H1 (cell line): Measurements from ENCODE around the gene KDELR1. TPM values are rescaled to one million over a fixed set of nuclear protein-coding genes. Genes with fewer than 3 reads are reported as not detected.

ENCODE experiments used
- CTCF ChIA-PET: fragments of 300-600 bp; sonication (Branson Sonifier 250); formaldehyde crosslinking; loops from one replicate; lab custom pipeline; 2021; ENCODE audit not compliant: partially characterized antibody; lab: Charles Lee
- POLR2A ChIA-PET: fragments of 300-600 bp; sonication (Branson Sonifier 250); formaldehyde crosslinking; loops from one replicate; lab custom pipeline; 2021; ENCODE audit warnings: inconsistent platforms; ENCODE audit not compliant: partially characterized antibody; lab: Charles Lee
- DNase-seq, 2 experiments: peaks; one replicate each; pipeline versions ENCODE4 v3.0.0 to v3.0.0-alpha.2; 2010 to 2022; ENCODE audit warnings: low spot score in 2 of 2, low read depth in 1 of 2, mixed read lengths in 1 of 2
- FAIRE-seq: peaks from 2 replicates; lab custom pipeline; 2011; peaks lifted over from hg19 to GRCh38; lab: Jason Lieb, UNC
- H2AFZ ChIP-seq: 2 replicates; pipeline ENCODE4 v1.8.1; 2012; ENCODE audit warnings: low read length, inconsistent platforms
- H2AK5ac ChIP-seq: 2 replicates; pipeline ENCODE4 v1.6.1; 2013; ENCODE audit warnings: low read depth, low read length
- H2BK120ac ChIP-seq: replicated peaks from 2 replicates; pipeline ENCODE3; 2013; ENCODE audit warnings: low read depth, low read length, inconsistent platforms
- H2BK12ac ChIP-seq: 2 replicates; pipeline ENCODE4 v1.6.1; 2013; ENCODE audit warnings: low read depth, low read length
- H2BK15ac ChIP-seq: 2 replicates; pipeline ENCODE4 v1.6.1; 2013; ENCODE audit warnings: low read length
- H2BK20ac ChIP-seq: 2 replicates; pipeline ENCODE4 v1.6.1; 2013; ENCODE audit warnings: low read length
- H2BK5ac ChIP-seq: 2 replicates; pipeline ENCODE4 v1.6.1; 2013; ENCODE audit warnings: low read depth, low read length
- H3K14ac ChIP-seq: 2 replicates; pipeline ENCODE4 v1.6.1; 2013; ENCODE audit warnings: inconsistent platforms; ENCODE audit not compliant: insufficient read length
- H3K18ac ChIP-seq: 2 replicates; pipeline ENCODE4 v1.6.1; 2013; ENCODE audit warnings: low read length; ENCODE audit errors: extremely low read depth
- H3K23ac ChIP-seq: 2 replicates; pipeline ENCODE4 v1.6.1; 2013; ENCODE audit warnings: inconsistent platforms; ENCODE audit not compliant: insufficient read length
- H3K23me2 ChIP-seq: 2 replicates; pipeline ENCODE4 v1.6.1; 2013; ENCODE audit warnings: low read depth, low read length
- H3K27ac ChIP-seq: 2 replicates; pipeline ENCODE4 v1.6.1; 2011; ENCODE audit warnings: low read depth, low read length, inconsistent platforms
- H3K27me3 ChIP-seq, 4 experiments: replicated peaks in 1 of 4; 1 replicate in 1 of 4; 2 replicates in 3 of 4; pipeline versions ENCODE4 v1.6.1 to v1.8.1; 2011 to 2013; ENCODE audit warnings: low read length in 3 of 4, mild to moderate bottlenecking in 3 of 4, inconsistent platforms in 2 of 4, mixed read lengths in 2 of 4, moderate library complexity in 1 of 4; ENCODE audit not compliant: control insufficient read depth in 3 of 4, insufficient read depth in 3 of 4; ENCODE audit errors: extremely low read depth in 1 of 4
- H3K36me3 ChIP-seq, 4 experiments: 2 replicates each; pipeline versions ENCODE4 v1.6.1 to v1.8.1; 2011 to 2013; ENCODE audit warnings: mild to moderate bottlenecking in 4 of 4, low read length in 3 of 4, moderate library complexity in 2 of 4, control low read depth in 1 of 4, inconsistent platforms in 1 of 4; ENCODE audit not compliant: insufficient read depth in 4 of 4, control insufficient read depth in 2 of 4
- H3K4ac ChIP-seq: replicated peaks from 2 replicates; pipeline ENCODE3; 2013; ENCODE audit warnings: low read length, low read depth, mixed read lengths, inconsistent platforms; ENCODE audit not compliant: insufficient read length
- H3K4me1 ChIP-seq, 4 experiments: replicated peaks in 1 of 4; 1 replicate in 1 of 4; 2 replicates in 3 of 4; pipeline versions ENCODE4 v1.6.1 to v1.8.1; 2011 to 2013; ENCODE audit warnings: low read length in 3 of 4, inconsistent platforms in 2 of 4, mixed read lengths in 1 of 4; ENCODE audit not compliant: insufficient read depth in 4 of 4, control insufficient read depth in 3 of 4
- H3K4me2 ChIP-seq, 2 experiments: 2 replicates each; pipeline versions ENCODE4 v1.6.1 to v1.8.1; 2011 to 2013; ENCODE audit warnings: low read depth in 2 of 2, low read length in 2 of 2, control low read depth in 1 of 2, inconsistent platforms in 1 of 2, mild to moderate bottlenecking in 1 of 2; ENCODE audit not compliant: insufficient read depth in 1 of 2
- H3K4me3 ChIP-seq, 4 experiments: fragments of 200-600, 300-600 bp in 1 of 4; sonication (generic), shearing (Covaris generic), sonication (Bioruptor Twin) in 1 of 4; 2 replicates each; pipeline versions ENCODE4 v1.5.1 to v1.8.1; 2011 to 2016; ENCODE audit warnings: low read length in 4 of 4, low read depth in 3 of 4, control low read depth in 2 of 4, inconsistent platforms in 2 of 4, mild to moderate bottlenecking in 2 of 4, mixed read lengths in 1 of 4, moderate library complexity in 1 of 4; ENCODE audit not compliant: insufficient read depth in 2 of 4; ENCODE audit errors: extremely low read depth in 1 of 4
- H3K56ac ChIP-seq: replicated peaks from 2 replicates; pipeline ENCODE3; 2013; ENCODE audit warnings: low read depth, mild to moderate bottlenecking, mixed read lengths, low read length, inconsistent platforms; ENCODE audit not compliant: insufficient read length
- H3K79me1 ChIP-seq: 2 replicates; pipeline ENCODE4 v1.6.1; 2013; ENCODE audit warnings: low read depth, low read length, control low read depth
- H3K79me2 ChIP-seq, 2 experiments: 2 replicates each; pipeline versions ENCODE4 v1.6.1 to v1.8.1; 2012 to 2013; ENCODE audit warnings: low read length in 2 of 2, mild to moderate bottlenecking in 2 of 2, inconsistent platforms in 1 of 2; ENCODE audit not compliant: insufficient read depth in 2 of 2, control insufficient read depth in 1 of 2
- H3K9ac ChIP-seq, 4 experiments: replicated peaks in 1 of 4; 1 replicate in 1 of 4; 2 replicates in 3 of 4; pipeline versions ENCODE4 v1.6.1 to v1.8.1; 2011 to 2013; ENCODE audit warnings: low read depth in 3 of 4, low read length in 3 of 4, control low read depth in 2 of 4, mild to moderate bottlenecking in 2 of 4, moderate library complexity in 2 of 4, inconsistent platforms in 1 of 4; ENCODE audit errors: extremely low read depth in 1 of 4
- H3K9me3 ChIP-seq, 2 experiments: 2 replicates each; pipeline versions ENCODE4 v1.6.1 to v1.8.1; 2012 to 2013; ENCODE audit warnings: mild to moderate bottlenecking in 2 of 2, moderate library complexity in 2 of 2, control low read depth in 1 of 2, inconsistent platforms in 1 of 2, low read depth in 1 of 2, low read length in 1 of 2, mixed read lengths in 1 of 2; ENCODE audit not compliant: insufficient read depth in 2 of 2
- H4K20me1 ChIP-seq, 2 experiments: replicated peaks in 1 of 2; 2 replicates each; pipeline versions ENCODE3 to v1.8.1; 2011 to 2013; ENCODE audit warnings: inconsistent platforms in 2 of 2, low read length in 2 of 2, mild to moderate bottlenecking in 1 of 2; ENCODE audit not compliant: insufficient read depth in 2 of 2, control insufficient read depth in 1 of 2
- H4K5ac ChIP-seq: 2 replicates; pipeline ENCODE4 v1.6.1; 2013; ENCODE audit warnings: low read length, low read depth, mixed read lengths, inconsistent platforms; ENCODE audit not compliant: insufficient read length
- H4K8ac ChIP-seq: 2 replicates; pipeline ENCODE4 v1.8.0; 2013; ENCODE audit warnings: mild to moderate bottlenecking, moderate library complexity, low read length, inconsistent platforms; ENCODE audit not compliant: insufficient read depth; ENCODE audit errors: extremely low read depth
- H4K91ac ChIP-seq: replicated peaks from 2 replicates; pipeline ENCODE3; 2013; ENCODE audit warnings: low read length, mixed read lengths, inconsistent platforms; ENCODE audit not compliant: insufficient read length
- POLR2A ChIP-seq, 2 experiments: IDR thresholded peaks; 1 replicate in 1 of 2; 2 replicates in 1 of 2; pipeline ENCODE4 v1.6.1; 2011; ENCODE audit warnings: low read depth in 2 of 2, low read length in 2 of 2, mild to moderate bottlenecking in 2 of 2; ENCODE audit errors: control extremely low read depth in 1 of 2
- SP4 ChIP-seq: IDR thresholded peaks from 2 replicates; pipeline ENCODE4 v1.6.1; 2012; ENCODE audit warnings: low read length, inconsistent platforms
- TBP ChIP-seq: IDR thresholded peaks from 2 replicates; pipeline ENCODE4 v1.6.1; 2011; ENCODE audit warnings: low read depth, low read length, improper control_type of control experiment
- WGBS, 2 experiments: shearing (Covaris generic) in 1 of 2; methylation state at CpG; one replicate each; pipeline versions ENCODE4 v1.1.6 to v1.1.7; 2013 to 2015; ENCODE audit warnings: low lambda C conversion rate in 2 of 2, mixed read lengths in 2 of 2, inconsistent platforms in 1 of 2, low coverage in 1 of 2, missing lambda C conversion rate in 1 of 2; ENCODE audit not compliant: insufficient replicate concordance in 2 of 2, insufficient coverage in 1 of 2, insufficient read length in 1 of 2; ENCODE audit errors: extremely low coverage in 1 of 2, missing lambda C conversion rate in 1 of 2; 5-methylcytosine and 5-hydroxymethylcytosine counted together
- polyA plus RNA-seq, 7 experiments: library from polyadenylated mRNA; depleted of rRNA in 3 of 7; stranded (reverse) in 5 of 7; unstranded in 2 of 7; fragments of >200 nt in 5 of 7; fragments of 200-250 nt in 2 of 7; gene quantifications; 1 replicate in 5 of 7; 2 replicates in 1 of 7; 4 replicates in 1 of 7; pipeline versions ENCODE4 v1.2.1 to v1.2.3, GENCODE V29; 2011 to 2013; ENCODE audit warnings: missing spikeins in 2 of 7, mixed read lengths in 2 of 7
- total RNA-seq: library from RNA; stranded (reverse); fragmentation: NEBNext Ultra II Directional; extraction: Animal tissue kit (Norgen Biotek cat#: 25700); gene quantifications from 2 replicates; pipeline ENCODE4 v1.2.1, GENCODE V29; 2021

KDELR1 gene
- total and polyA plus RNA-seq, 2 of the 8 experiments (the other 6 are each of a cell fraction or from before 2014, with no cell fraction given), result 225 to 231 TPM

DNA sequence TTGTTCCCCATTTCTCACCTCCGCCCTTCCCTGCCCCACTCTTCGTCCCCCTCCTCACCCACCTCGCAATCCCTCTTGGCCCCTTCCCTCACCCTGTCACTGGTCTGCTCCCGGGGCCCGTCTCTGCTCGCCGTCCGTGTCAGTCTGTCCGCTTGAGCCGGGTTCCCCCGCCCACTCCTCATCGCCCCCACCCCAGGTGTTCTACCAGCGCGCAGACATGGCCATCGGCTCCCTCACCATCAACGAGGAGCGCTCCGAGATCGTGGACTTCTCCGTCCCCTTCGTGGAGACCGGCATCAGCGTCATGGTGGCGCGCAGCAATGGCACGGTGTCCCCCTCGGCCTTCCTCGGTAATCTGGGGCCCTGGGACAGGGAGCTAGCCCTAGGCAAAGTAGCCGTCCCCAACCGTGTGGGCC, 24.5 kb upstream of the KDELR1 start:
- H3K23ac ChIP-seq, result no peak overlapping the region

More for the DNA sequence above, 24.5 kb upstream of the KDELR1 start:
- Histone ChIP-seq H3K4me1 (peaks cover 0 to 19% (median 8%) of the 10 kb centered on the region in 4 experiments; a peak in 5 of 7 replicates), H3K4ac (no peak overlapping the region), H3K27me3 (no peaks in the 10 kb centered on the region; a peak in 1 of 7 replicates), H3K14ac (no peak overlapping the region), H2BK20ac (no peak overlapping the region), H4K5ac (no peak overlapping the region), H2AK5ac (no peak overlapping the region; the same call in 1 of the 2 replicates), H2BK12ac (no peak overlapping the region), H3K4me2 (no peak overlapping the region; a peak in 1 of 4 replicates), H2BK15ac (peak overlapping the region; percentile 61; the same call in 1 of the 2 replicates), H3K79me2 (no peaks in the 10 kb centered on the region), H3K23me2 (peaks cover 4% of the 10 kb centered on the region; the same call in 1 of the 2 replicates), H3K56ac (no peak overlapping the region), H2AFZ (no peak overlapping the region), H4K8ac (no peak overlapping the region; the same call in 1 of the 2 replicates), H3K9me3 (no peaks in the 10 kb centered on the region; a peak in 1 of 4 replicates), H3K4me3 (no peak overlapping the region), H2BK120ac (no peak overlapping the region), H4K91ac (no peak overlapping the region), H3K36me3 (no peaks in the 10 kb centered on the region), H3K9ac (no peak overlapping the region), H3K79me1 (peaks cover 3% of the 10 kb centered on the region; the same call in 1 of the 2 replicates), H2BK5ac (0 out of 2 replicates have a peak overlapping the region, but pooled peaks have one; percentile 5), H4K20me1 (peaks cover 0 to 1% of the 10 kb centered on the region in 2 experiments), H3K27ac (no peak overlapping the region), H3K18ac (no peak overlapping the region)
- TF ChIP-seq SP4, result no peak
- TF ChIP-seq TBP, result no peak
- TF ChIP-seq POLR2A (IDR thresholded peaks at IDR 0.05; ENCODE audit: control extremely low read depth in 1 of 2, low read depth in 2 of 2, low read length in 2 of 2), result no peak
- 89% methylated on average over 17 of the region's 30 CpGs; no CpG with 5 or more reads in 1 of the 2 experiments for WGBS, 2 experiments
- no peak for FAIRE-seq
- CTCF ChIA-PET, result no interaction called here
- POLR2A ChIA-PET, result interaction anchor here (2.5 kb wide), 1 partner anchor 15 kb away, joined by 14 read pairs; no protein-coding TSS in a partner anchor
- DNase-seq, result no peak
